Effector memory CD8-positive, alpha-beta T cell (primary cell): ENCODE measurements around the gene KRTAP5-6.

Experiments used
- ATAC-seq: fragments of 150-1000 bp; cut with Tn5 transposase; replicated peaks from 2 replicates; pipeline ENCODE4 v1.10.0; 2021; ENCODE audit warnings: mild to moderate bottlenecking, moderate library complexity
- DNase-seq, 3 experiments: peaks; one replicate each; pipeline ENCODE4 v3.0.0; 2021
- H3K27ac Mint-ChIP-seq, 2 donors: one replicate each; pipeline ENCODE4 v1.8.0; 2022; ENCODE audit warnings: mild to moderate bottlenecking in 2 of 2, mixed read lengths in 2 of 2, moderate library complexity in 2 of 2
- H3K27me3 Mint-ChIP-seq, 2 donors: one replicate each; pipeline ENCODE4 v1.8.0; 2022; ENCODE audit warnings: mixed read lengths in 2 of 2
- H3K36me3 Mint-ChIP-seq: one replicate; pipeline ENCODE4 v1.8.0; 2022; ENCODE audit warnings: mild to moderate bottlenecking, moderate library complexity, mixed read lengths; ENCODE audit not compliant: insufficient read depth
- H3K4me1 Mint-ChIP-seq, 2 donors: one replicate each; pipeline ENCODE4 v1.8.0; 2022; ENCODE audit warnings: low read depth in 2 of 2, mixed read lengths in 2 of 2
- H3K4me3 Mint-ChIP-seq, 2 donors: one replicate each; pipeline ENCODE4 v1.8.0; 2022; ENCODE audit warnings: mild to moderate bottlenecking in 2 of 2, mixed read lengths in 2 of 2, moderate library complexity in 2 of 2
- H3K9me3 Mint-ChIP-seq, 2 donors: one replicate each; pipeline ENCODE4 v1.8.0; 2022; ENCODE audit warnings: mixed read lengths in 2 of 2
- total RNA-seq, 9 experiments: gene quantifications; one replicate each; lab custom pipeline; 2026; lab: John Stamatoyannopoulos, UW

Gene KRTAP5-6, protein sequence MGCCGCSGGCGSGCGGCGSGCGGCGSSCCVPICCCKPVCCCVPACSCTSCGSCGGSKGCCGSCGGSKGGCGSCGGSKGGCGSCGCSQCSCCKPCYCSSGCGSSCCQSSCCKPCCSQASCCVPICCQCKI
- total RNA-seq: 0 reads per million in 9 experiments

GRCh38 chr11:1696608-1697570 lies at the start of gene KRTAP5-6:
KRTAP5-6 (plus strand) TSS chr11:1697195; CDS start chr11:1697246, 51 bp downstream.
- Mint-ChIP-seq H3K4me1 (peaks cover 14 to 16% of the 10 kb centered on the region in 2 donors), H3K36me3 (no peaks in the 10 kb centered on the region), H3K27ac (no peak within 1 kb of the TSS), H3K9me3 (peaks cover 0 to 5% of the 10 kb centered on the region in 2 donors), H3K4me3 (no peak within 1 kb of the TSS), H3K27me3 (peaks cover 22 to 72% of the 10 kb centered on the region in 2 donors)
- DNase-seq (no peak), ATAC-seq (no peak)

DNA sequence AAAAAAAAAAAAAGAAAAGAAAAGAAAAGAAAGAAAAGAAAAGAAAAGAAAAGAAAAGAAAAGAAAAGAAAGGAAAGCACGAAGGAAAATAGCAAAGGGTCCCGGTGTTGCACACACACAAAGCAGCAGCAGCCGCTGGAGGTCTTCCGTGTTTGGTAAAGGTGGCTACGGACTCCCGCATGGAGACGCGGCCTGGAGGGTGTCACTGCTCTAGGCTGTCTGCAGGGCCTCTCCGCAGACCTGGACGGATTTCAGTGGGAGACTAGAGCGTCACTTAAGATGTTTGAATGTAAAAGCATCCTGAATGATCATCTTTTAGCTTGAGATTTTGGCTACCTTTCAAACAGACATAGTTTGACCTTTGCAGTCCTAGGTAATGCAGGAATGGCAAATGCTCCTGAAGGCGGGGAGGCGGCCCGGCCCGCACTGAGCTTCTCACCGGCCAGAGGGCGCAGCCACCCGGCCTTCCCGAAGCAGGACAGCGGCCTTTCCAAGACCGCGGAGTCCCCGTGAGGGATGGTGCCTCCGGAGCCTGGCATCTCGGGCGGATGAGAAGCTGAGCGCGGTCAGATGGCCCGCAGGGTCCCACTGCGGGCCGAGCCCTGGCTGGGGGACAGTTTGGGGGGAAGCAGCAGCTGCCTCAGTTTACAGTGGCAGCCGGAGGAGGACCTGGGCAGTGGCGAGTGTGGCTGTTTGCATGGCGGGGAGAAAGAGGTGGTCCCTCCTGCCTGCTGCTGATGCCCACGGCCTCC lies 48.9 kb upstream of the KRTAP5-6 start:
- Mint-ChIP-seq H3K4me3 (no peak overlapping the region), H3K4me1 (peaks cover 0 to 2% of the 10 kb centered on the region in 2 donors), H3K27me3 (peaks cover 14 to 65% of the 10 kb centered on the region in 2 donors), H3K36me3 (peaks cover 3% of the 10 kb centered on the region), H3K27ac (no peak overlapping the region), H3K9me3 (no peaks in the 10 kb centered on the region)
- ATAC-seq: no peak
- DNase-seq: no peak

DNA sequence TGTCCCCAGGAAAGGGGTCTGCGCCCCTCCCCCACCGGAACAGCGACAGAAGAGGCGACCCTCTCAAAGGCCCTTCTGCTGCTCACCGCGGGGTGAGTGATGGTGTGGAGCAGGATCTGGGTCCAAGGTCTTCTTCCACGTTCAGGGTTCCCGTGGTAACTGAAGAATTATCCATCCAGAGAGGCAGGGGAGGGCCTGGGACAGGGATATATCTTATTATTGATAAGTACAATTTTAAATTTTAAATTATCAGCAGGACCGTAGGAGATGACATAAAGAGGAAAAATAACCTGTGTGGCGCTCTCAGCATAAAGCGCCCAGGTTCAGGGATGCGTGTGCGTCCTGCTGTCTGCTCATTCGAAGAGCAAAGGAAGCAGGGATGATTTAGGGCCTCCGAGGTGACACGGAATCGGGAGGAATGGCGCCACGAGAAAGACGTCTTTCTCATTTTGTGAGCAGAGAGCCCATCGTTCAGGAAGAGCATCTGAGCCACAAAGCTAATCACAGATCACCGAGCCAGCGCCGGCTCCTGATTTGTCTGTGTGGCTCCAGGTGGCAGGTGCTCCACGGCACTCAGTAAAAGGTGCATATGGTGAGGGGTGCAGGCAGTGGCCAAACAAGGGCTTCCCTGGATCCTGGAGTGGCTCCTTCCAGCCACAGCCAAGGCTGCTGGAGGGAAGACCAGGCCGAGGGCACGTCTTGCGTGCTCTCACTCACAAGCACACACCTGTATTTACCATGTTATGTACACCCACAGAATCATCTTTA lies 48.2 kb upstream of the KRTAP5-6 start:
- peaks cover 3% of the 10 kb centered on the region for H3K36me3 Mint-ChIP-seq
- H3K4me3 Mint-ChIP-seq: no peak overlapping the region
- H3K27me3 Mint-ChIP-seq: peaks cover 16 to 62% of the 10 kb centered on the region in 2 donors
- no peak for ATAC-seq
- no peak overlapping the region for H3K27ac Mint-ChIP-seq
- peaks cover 0 to 2% of the 10 kb centered on the region in 2 donors for H3K4me1 Mint-ChIP-seq
- no peak for DNase-seq
- no peaks in the 10 kb centered on the region for H3K9me3 Mint-ChIP-seq

- Mint-ChIP-seq H3K27me3 (peaks cover 14 to 62% of the 10 kb centered on the region in 2 donors), H3K36me3 (peaks cover 3% of the 10 kb centered on the region), H3K4me3 (no peak overlapping the region)
These were observed 46.7 kb upstream of the KRTAP5-6 start for GRCh38 chr11:1650034-1650917.

GRCh38 chr11:1650918-1651262 lies 46.1 kb upstream of the KRTAP5-6 start:
- Mint-ChIP-seq H3K36me3 (peaks cover 3% of the 10 kb centered on the region), H3K9me3 (no peaks in the 10 kb centered on the region)
- no peak for ATAC-seq

More at GRCh38 chr11:1650034-1650917, 46.7 kb upstream of the KRTAP5-6 start:
- Mint-ChIP-seq H3K27ac (no peak overlapping the region), H3K9me3 (no peaks in the 10 kb centered on the region), H3K4me1 (peaks cover 0 to 2% of the 10 kb centered on the region in 2 donors)
- ATAC-seq: no peak
- no peak for DNase-seq

DNA sequence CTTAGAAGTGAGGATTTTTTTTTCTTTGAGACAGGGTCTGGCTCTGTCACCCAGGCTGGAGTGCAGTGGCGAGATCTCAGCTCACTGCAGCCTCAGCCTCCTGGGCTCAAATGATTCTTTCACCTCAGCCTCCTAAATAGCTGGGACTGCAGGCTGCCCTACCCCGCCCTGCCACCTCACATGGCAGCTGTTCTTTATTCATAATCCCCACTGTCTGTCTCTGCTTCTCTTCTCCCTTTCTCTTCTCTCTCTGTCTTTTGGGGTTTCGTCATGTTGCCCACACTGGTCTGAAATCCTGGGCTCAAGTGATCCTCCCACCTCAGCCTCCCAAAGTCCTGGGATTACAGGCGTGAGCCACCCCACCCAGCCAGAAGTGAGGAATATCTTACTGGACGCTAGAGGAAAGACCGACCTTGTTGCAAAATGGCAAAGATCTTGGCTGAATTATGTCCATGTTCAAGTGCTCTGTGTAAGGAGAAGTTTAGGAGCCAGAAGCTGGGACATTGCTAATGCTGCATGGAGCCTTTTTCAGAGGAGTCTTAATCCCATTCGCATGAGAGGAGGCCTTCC lies 45.5 kb upstream of the KRTAP5-6 start:
- no peak overlapping the region for H3K27ac Mint-ChIP-seq
- peaks cover 3% of the 10 kb centered on the region for H3K36me3 Mint-ChIP-seq
- DNase-seq: no peak
- no peak overlapping the region for H3K4me3 Mint-ChIP-seq
- no peak for ATAC-seq
- H3K4me1 Mint-ChIP-seq: peaks cover 0 to 2% of the 10 kb centered on the region in 2 donors
- no peaks in the 10 kb centered on the region for H3K9me3 Mint-ChIP-seq
- H3K27me3 Mint-ChIP-seq: peaks cover 14 to 69% of the 10 kb centered on the region in 2 donors

More at GRCh38 chr11:1650918-1651262, 46.1 kb upstream of the KRTAP5-6 start:
- DNase-seq: no peak
- Mint-ChIP-seq H3K27me3 (peaks cover 14 to 63% of the 10 kb centered on the region in 2 donors), H3K4me1 (peaks cover 0 to 2% of the 10 kb centered on the region in 2 donors), H3K27ac (no peak overlapping the region), H3K4me3 (no peak overlapping the region)

GRCh38 chr11:1652026-1652425 lies 45.0 kb upstream of the KRTAP5-6 start:
- no peaks in the 10 kb centered on the region for H3K9me3 Mint-ChIP-seq
- H3K4me3 Mint-ChIP-seq: no peak overlapping the region
- ATAC-seq: no peak
- peaks cover 0 to 2% of the 10 kb centered on the region in 2 donors for H3K4me1 Mint-ChIP-seq
- H3K36me3 Mint-ChIP-seq: peaks cover 8% of the 10 kb centered on the region
- no peak for DNase-seq
- H3K27ac Mint-ChIP-seq: no peak overlapping the region
- H3K27me3 Mint-ChIP-seq: peaks cover 14 to 71% of the 10 kb centered on the region in 2 donors

DNA sequence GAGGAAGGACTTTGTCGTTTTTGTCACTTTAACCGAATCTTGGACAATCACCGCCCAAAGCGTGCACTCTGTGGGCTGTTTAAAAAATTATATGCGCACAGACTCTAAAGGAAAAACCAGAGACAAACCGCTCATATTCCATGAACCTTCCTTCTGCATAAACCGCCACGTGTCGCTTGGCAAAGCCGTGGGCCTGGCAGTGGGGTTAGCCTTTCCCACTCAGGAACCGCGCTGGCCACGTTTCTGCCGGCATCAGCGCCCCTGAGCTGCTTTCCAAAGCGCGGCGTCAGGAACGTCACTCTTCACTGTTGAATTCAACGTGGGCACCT lies 44.6 kb upstream of the KRTAP5-6 start:
- DNase-seq (no peak), ATAC-seq (no peak)
- Mint-ChIP-seq H3K27ac (no peak overlapping the region), H3K4me1 (peaks cover 0 to 2% of the 10 kb centered on the region in 2 donors), H3K36me3 (peaks cover 8% of the 10 kb centered on the region), H3K4me3 (no peak overlapping the region), H3K27me3 (peaks cover 14 to 71% of the 10 kb centered on the region in 2 donors), H3K9me3 (no peaks in the 10 kb centered on the region)

DNA sequence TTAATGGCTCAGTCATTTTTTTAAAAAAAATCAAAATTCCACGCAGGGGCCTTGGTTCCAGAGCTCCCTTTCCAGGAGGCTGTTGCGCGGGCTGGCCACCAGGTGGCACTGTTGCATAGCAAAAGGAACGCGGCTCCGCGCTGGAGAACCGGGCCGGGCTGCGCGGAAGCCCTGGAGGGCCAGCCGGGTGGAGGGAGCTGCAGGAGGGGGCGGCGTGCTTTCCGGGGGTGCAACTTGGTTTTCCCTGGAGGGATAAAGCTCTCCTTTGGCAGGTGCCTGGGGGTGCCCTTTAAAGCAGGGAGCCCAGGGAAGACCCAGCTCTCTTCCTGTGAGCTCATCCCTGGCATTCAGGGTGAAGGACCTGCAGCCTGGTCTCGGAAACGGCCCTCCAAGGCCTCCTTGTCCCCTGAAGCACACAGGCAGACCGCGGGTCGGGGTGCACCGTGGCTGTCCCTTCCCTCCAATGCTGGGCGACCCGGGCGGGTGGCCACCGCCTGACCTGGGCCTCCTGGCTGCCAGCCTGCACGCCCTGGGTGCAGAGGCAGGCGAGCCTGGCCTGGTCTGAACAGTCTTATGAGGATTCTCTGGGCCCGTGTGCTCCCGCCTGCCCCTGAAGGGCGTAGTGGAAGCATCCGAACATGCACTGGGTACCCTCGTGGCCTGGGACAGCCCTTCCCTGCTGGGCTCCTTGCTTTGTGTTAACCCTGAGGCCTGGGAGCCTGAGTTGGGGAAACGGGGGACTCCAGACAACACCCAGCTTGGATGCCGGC lies 44.0 kb upstream of the KRTAP5-6 start:
- no peak overlapping the region for H3K4me3 Mint-ChIP-seq
- H3K27me3 Mint-ChIP-seq: peaks cover 14 to 72% of the 10 kb centered on the region in 2 donors
- peak; percentile 92 for ATAC-seq

DNA sequence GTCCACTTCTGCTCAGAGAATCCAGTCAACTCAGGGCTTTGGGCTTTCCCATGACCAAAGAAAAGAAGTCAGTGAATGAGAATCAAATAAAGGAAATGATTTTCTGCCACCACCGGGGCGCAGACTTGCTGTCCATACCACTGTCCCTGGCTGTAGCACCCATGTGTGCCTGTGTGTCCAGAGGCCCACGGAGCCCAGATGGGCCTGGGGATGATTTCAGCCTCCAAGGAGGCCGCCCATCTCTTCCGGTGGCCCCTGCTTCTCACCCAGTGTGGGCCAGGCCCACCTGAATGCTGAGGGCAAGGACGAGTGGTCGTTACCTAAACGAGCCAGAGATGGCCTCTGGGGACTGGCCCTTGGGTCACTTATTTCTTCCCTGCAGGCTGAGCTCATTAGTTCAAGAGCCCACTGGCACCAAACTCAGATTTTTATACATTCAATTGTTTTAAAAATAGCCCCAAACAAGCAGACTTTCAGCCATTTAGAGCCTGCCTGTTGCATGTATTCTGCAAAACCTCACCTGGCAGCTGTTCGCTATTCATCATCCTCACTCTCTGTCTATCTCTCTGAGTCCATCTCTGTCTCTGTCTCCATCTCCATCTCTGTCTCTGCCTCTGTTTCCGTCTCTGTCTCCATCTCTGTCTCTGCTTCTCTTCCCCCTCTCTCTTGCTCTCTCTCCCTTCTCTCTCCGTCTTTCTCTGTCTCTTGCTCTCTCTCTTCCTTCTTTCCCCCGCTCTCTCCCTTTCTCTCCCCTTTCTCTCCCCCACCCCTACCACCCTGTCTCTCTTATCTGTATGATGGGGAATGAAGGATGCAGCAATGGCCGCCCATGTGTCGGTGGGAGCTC lies 43.2 kb upstream of the KRTAP5-6 start:
- peak overlapping the region in 1 of 2 donors; percentile 2 for H3K4me3 Mint-ChIP-seq

More for the DNA sequence above, 44.0 kb upstream of the KRTAP5-6 start:
- H3K27ac Mint-ChIP-seq: no peak overlapping the region
- peak; percentile 80 to 82 (median 81) for DNase-seq
- H3K9me3 Mint-ChIP-seq: no peaks in the 10 kb centered on the region
- peaks cover 0 to 2% of the 10 kb centered on the region in 2 donors for H3K4me1 Mint-ChIP-seq
- peaks cover 4% of the 10 kb centered on the region for H3K36me3 Mint-ChIP-seq

More for the DNA sequence above, 43.2 kb upstream of the KRTAP5-6 start:
- Mint-ChIP-seq H3K36me3 (peaks cover 4% of the 10 kb centered on the region), H3K4me1 (peaks cover 0 to 2% of the 10 kb centered on the region in 2 donors), H3K27me3 (peaks cover 22 to 72% of the 10 kb centered on the region in 2 donors), H3K27ac (no peak overlapping the region), H3K9me3 (no peaks in the 10 kb centered on the region)
- no peak for DNase-seq
- no peak for ATAC-seq
